GM18868 (cell line): ENCODE data around the gene YWHAQ.

Experiments
- ATAC-seq: cut with Tn5 transposase; IDR thresholded peaks from one replicate; pipeline ENCODE4 v1.9.1; 2021; ENCODE audit warnings: mild to moderate bottlenecking, moderate library complexity; ENCODE audit not compliant: unreplicated experiment

YWHAQ gene

DNA sequence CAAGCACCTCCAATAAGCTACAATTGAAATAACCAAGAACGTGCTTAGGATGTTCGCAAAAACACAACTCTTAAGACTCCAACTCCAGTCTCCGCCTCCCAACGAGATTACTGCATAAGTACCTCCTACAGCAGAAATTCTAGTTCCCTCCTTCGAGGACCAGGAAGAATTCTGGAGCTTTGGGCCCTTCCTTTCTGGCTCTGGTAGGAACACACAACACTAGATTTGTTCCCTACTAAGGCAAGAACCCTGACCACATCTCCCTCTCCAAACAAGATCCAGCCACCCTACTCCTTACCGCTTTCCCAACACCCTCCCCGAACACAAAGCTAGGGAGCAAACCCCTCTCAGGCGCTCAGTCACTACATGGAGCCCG is 75.9 kb downstream of the YWHAQ start:
- no peak for ATAC-seq

DNA sequence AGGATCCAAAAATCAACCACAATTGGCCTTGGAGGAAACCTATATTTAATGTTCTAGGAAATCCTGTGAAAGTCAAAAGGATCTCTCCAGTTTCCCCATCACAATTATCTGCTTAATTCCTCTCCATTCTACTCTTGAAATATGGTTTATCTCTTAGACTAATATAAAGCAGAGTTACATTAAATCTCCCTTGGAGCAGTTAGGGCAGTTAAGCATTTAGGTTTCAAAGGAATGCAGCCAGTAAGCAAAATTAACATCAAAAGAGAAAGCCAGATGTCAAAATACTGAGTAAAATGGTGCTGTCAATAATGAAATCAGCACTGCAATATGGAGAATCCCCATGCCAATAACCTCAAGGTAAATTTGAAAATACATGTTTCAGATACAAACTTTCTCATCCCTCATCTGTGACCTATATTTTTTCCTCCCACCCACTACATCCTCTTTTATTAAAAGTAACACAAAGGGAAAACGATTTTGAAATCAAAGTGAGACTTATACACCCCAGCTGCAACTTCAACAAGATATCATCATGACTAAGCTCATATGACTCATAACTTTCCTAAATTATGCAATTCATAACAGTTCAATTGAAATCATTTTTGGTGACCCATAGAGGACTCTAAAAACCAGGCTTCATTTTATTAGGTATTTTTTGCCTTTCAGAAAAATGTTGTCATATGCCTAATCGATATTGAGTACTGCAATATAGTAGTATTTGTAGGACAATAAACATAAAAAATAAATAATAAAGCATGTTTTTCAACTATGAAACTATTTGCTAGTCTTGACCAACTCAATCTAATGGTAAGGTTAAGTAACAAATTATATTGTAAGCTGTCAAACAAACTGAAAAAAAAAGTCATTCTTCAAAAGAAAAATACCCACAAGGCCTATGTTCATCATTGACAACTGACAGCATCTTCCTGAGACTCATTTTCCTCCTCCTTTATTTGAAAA is 78.3 kb downstream of the YWHAQ start:
- peak; percentile 11 for ATAC-seq

DNA sequence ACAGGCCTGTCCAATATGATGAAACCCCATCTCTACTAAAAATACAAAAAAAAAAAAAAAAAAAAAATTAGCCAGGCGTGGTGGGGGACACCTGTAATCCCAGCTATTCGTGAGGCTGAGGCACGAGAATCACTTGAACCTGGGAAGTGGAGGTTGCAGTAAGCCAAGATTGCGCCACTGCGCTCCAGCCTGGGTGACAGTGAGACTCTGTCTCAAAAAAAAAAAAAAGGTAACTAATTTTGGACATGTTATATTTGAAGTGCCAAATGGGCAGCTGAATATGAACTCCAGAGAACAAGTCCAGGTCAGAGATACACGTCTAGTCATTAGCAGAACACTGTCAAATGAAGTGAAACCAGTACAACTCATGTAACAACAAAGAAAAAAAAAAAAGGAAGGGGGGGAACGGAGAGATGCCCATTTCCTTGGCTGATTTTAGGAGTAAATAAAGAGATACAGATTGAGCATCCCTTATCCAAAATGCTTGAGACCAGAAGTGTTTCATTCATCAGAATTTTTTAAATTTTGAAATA is 79.9 kb downstream of the YWHAQ start:
- ATAC-seq = peak; percentile 14

DNA sequence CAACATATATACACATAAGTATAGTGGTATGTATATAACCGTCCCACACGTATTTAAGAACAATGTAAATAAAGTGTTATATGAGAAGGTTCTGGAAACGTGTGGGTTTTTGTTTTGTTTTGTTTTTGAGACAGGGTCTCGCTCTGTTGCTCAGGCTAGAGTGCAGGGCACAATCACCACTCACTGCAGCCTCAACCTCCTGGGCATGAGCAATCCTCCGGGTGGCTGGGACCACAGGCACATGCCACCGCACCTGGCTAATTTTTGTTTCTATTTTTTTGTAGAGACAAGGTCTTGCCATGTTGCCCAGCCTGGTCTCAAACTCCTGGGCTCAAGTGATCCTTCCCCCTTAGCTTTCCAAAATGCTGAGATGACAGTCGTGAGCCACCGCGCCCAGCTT is 81.4 kb downstream of the YWHAQ start:
- peak; percentile 25 for ATAC-seq

DNA sequence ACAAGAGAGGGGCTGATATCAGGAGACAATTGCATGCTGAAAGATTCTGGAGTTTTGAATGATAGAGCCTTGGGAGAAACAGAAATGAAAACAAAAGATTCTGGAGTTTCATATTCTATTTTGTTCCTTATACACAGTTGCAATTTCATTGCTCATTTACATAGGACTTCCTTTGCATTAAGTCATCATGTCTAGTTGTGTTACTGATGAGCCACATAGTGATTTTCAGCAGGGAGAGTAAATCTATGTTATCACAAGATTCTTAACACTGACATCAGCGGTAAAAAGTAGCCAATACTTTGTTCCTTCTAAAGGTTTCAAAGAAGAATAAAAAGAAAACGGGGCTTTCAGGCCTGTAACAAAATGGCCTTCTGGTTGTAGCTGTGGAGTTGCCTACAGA is 82.3 kb downstream of the YWHAQ start:
- ATAC-seq = peak; percentile 44

DNA sequence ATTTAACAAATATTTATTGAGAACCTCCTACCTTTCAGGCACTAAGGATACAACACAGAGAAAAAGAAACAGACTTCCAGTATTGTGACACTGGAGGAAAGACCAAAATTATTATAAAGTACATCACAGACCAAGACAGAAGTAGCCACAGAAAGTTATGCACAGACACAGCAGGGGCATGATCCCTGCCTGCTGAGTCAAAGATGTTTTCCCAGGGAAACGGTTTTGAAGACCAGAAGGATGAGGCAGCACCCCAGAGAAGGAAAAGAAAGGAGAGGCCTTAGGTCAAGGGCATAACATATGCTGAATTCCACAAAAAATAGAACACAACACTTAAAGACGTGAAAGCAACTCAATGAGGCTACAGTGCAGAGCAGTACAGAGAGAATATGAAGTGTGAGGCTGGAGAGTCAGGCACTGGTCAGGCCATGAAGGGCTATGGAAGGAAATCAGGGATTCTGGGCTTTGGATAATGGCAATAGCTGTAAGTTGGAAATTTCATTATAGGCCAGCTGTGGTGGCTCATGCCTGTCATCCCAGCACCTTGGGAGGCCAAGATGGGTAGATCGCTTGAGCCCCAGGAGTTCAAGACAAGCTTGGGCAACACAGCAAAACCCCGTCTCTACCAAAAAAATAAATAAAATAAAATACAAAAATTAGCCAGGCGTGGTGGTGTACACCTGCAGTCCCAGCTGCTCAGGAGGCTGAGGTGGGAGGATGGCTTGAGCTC is 83.4 kb downstream of the YWHAQ start:
- ATAC-seq = no peak

DNA sequence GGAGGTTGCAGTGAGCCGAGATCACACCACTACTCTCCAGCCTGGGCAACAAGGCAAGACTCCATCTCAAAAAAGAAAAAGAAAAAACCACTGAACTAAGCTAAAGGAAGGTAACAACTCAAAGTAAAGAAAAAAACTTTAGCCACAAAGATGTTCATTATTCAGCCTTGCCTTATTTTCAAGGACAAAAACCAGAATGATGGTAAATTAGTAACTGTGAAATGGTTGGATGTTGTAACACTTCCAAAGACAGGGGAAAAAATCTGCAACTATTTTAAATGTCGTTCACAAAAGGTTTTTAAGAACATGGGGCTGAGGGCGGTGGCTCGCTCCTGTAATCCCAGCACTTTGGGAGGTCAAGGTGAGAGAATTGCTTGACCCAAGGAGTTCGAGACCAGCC is 85.3 kb downstream of the YWHAQ start:
- ATAC-seq = no peak

DNA sequence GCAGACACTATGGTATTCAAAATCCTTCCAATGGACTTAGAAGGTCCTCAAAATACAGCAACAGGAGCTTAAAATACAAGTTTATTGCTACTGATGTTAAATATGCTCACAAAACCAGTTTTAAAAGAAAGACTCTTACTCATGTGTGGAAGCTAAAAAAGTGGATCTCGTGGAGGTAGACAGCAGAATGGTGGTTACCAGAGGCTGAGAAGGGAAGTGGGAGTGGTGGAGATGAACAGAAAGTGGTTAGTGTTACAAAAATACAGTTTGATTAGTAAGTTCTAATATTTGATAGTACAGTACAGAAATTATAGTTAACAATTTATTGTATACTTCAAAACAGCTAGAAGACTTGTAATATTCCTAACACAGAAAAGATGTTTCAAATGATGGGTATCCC is 87.2 kb downstream of the YWHAQ start:
- no peak for ATAC-seq

DNA sequence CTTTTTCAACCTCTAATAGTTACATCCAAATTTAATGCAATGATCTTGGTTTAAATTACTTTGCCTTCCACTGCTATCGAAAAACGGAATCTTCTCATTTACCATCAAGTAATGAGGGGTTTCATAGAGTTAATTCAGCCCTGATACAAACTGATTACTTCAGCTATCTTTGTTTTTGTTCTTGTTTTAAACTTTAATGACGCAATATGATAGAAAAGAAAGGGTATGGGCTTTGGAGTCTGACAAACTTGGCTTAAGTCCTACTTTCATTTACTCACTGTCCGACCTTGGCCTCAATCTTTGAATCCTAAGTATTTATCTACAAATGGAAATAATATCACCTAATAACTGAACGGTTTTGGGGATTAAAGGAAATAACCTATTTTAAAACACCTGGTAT is 91.3 kb downstream of the YWHAQ start:
- ATAC-seq = no peak

DNA sequence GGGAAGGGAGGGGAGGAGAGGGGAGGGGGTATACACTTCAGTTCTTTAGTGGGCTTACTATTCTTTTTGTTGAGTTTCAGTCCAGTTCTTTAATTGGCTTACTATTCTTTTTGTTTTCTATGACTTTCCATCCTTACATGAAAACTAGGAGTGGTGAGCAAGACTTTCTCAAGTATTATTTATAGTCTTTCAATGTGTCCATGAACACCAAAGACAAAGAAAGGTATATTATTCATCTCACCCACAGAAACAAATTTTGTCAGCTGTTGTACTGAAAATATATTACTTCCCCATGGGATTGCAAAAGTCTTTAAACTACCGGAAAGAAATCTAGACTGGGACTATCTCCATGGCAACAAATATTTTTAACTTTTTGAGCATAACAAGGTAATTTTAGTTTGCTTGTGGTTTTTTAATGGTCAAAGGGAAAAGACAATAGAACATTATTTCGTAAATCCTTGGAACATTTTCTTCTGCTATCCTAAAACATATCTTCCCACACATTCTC is 92.7 kb downstream of the YWHAQ start:
- no peak for ATAC-seq

DNA sequence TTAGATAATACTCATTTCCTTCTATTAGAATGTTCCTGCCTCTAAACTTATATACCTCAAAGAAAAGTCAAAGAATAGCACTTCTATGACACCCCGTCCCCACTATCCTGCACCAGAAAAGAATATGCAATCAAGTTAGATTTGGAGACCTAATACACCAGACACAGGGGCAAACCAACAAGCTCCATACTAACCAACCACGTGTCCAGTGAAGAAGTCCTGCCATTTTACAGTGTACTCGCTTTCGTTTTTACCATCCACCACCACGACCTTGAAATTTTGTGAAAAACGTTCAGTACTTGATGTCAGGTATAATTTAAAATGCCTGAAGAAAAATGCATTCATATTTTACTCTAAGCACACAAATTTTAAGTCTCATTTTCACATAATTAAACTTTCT is 94.3 kb downstream of the YWHAQ start:
- no peak for ATAC-seq

DNA sequence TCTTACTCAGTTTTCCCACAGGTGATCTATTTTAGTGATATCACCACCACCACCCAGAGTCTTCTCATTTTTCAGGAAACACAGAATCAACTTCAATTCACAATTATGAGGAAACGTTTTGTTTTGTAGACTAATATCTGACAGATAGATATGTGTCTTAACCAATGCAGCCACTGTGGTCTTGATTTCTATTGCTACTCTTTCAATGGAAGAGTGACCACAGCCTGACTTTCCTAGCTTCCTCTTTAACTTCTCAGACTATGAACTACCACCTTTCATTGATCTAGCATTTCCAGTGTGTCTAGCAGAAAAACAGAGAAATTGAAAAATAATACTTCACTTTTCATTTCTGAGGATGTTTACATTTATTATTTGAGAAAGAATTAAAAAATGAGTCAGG is 95.6 kb downstream of the YWHAQ start:
- ATAC-seq = peak; percentile 57
